HG03039 (cell line): Measurements from ENCODE around the gene STUM.

ENCODE experiments used
- ATAC-seq: cut with Tn5 transposase; IDR thresholded peaks from one replicate; pipeline ENCODE4 v1.9.1; 2021; ENCODE audit warnings: mild to moderate bottlenecking, moderate library complexity; ENCODE audit not compliant: unreplicated experiment

The STUM gene

GRCh38 chr1:226558036-226558650 lies 9.6 kb downstream of the STUM start:
- ATAC-seq, result no peak

GRCh38 chr1:226560243-226560642 lies 11.7 kb downstream of the STUM start:
- no peak for ATAC-seq

DNA sequence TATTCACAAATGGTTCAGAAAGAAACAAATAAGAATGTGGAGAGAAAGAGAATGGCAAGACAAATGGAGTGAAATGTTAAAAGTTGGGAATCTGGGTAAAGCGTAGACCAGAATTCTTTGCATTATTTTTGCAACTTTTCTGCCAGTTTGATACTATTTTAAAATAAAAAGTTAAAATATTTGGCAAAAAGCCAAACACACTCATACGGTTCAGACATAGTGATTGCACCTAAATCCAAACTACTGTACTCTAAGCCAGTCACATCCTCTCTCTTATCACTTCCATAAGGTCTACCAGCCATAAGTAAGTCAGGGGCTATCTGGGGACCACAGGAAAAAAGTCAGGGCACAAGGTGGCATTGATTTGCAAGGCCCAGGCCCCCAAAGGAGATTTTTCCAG lies 14.4 kb downstream of the STUM start:
- no peak for ATAC-seq

GRCh38 chr1:226563666-226564065 lies 15.1 kb downstream of the STUM start:
- ATAC-seq, result no peak

GRCh38 chr1:226565476-226565875 lies 16.9 kb downstream of the STUM start:
- ATAC-seq, result no peak

DNA sequence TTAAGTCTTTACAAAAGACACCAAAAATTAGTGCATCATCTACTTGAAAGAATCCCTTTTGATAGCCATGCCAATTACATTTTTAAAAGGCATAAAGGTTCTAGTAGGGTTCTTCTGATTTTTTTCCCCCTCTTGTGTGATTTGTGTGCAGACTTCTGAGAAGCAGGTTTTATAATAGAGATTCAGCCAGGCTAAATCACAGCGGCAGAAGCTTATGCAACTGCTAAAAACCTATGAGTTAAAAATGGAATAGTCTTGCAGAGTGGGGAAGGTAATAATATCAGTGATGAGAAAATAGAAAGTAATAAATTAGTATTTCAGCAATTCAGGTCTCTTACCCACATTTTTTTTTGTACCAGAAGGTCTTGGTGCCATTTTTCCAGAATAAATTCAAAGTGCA lies 17.7 kb downstream of the STUM start:
- no peak for ATAC-seq

GRCh38 chr1:226566760-226567159 lies 18.2 kb downstream of the STUM start:
- no peak for ATAC-seq

- ATAC-seq, result no peak
Observed at GRCh38 chr1:226568077-226568831, 19.7 kb downstream of the STUM start.

DNA sequence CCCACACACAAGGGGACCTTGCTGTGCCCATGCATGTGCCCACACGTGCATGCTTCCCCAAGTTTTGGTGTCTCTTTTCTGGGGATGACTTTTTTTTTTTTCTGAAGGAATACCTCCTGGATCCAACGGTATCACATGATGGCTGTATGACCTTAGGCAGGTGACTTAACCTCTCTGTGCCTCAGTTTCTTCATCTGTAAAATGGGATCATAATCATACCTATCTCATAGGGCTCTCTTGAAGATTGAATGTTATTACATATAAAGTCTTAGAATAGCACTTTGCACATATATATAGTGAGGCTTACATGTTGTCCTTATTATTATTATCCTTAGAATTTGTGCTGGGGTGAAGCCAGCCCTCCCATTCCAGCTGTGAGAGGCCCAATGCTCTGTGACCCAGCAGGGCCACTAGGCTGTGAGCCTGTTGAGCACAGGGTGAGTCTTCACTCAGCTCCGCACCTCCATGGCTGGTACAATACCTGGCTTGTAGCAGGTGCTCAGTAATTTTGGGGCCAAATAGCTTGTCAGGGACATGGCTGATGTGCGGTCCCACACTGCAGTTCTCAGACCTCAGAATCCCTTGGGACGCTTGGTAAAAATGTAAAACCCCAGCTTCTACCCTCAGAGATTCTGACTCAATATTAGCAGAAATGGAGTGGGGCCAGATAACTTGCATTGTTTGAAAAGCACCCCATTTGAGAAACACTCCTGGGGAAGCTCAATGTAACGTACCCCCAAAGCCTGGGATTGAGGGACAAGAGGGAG lies 20.6 kb downstream of the STUM start:
- no peak for ATAC-seq

GRCh38 chr1:226569879-226570547 lies 21.4 kb downstream of the STUM start:
- ATAC-seq, result no peak

- ATAC-seq, result no peak
Observed at GRCh38 chr1:226571893-226572292, 23.3 kb downstream of the STUM start.

- no peak for ATAC-seq
Observed at GRCh38 chr1:226572325-226572726, 23.8 kb downstream of the STUM start.

DNA sequence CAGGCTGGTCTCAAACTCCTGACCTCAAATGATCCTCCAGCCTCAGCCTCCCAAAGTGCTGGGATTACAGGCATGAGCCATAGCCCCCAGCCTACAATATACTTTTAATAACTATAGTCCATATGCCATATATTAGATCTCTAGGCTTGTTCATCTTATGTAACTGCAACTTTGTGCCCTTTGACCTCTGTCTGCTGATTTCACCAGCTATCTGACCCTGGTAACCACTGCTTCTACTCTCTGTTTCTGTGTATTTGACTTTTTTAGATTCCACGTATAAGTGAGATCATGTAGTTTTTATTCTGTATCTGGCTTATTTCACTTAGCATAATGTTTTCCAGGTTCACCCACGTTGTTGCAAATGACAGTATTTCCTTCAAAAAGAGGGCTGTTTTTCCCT lies 25.5 kb downstream of the STUM start:
- ATAC-seq, result no peak

- no peak for ATAC-seq
Observed at GRCh38 chr1:226574591-226575435, 26.2 kb downstream of the STUM start.

DNA sequence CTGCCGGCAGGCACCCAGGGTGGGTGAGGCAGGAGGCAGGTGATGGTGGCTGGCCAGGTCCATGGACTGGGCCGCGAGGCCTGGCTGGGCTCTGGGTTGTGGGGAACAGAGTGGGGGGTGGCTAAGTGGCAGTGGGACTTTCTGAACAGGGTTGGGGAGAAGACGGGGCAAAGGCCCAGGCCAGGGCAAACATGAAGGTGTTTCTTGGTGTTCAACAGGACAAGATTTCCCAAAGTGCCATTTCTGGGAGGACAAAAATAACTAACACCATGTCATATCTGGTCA lies 26.8 kb downstream of the STUM start:
- ATAC-seq, result no peak

DNA sequence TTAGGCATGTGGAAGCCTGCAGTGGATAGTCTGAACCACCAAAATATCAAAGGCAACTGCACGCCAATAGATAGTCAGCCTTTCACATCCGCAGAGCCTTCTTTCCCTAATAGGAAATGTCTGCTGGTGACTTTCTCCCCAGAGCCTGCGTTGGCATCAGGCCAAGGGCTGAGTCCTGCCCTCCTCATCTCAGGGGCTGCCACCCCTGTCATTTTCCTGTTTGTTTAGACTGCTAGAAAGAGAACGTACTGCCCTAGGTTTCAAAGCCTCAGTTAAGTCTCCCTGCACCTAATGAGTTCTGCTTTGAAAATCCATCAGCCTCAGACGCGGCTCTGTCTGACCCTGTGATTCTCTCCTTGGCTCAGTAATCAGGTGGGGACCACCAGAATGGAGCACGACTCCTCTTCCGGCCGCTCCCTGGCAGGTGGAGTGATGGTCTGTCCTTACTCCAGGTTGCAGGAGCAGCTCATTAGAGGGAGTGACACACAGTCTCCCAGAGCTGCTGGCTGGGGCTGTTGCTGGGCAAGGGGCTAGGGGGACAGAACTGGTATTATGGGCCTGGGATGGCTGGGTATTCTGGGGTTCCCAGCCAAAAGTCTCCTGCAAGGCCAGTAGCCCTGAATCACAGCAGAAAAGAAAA lies 27.3 kb downstream of the STUM start:
- ATAC-seq, result no peak

DNA sequence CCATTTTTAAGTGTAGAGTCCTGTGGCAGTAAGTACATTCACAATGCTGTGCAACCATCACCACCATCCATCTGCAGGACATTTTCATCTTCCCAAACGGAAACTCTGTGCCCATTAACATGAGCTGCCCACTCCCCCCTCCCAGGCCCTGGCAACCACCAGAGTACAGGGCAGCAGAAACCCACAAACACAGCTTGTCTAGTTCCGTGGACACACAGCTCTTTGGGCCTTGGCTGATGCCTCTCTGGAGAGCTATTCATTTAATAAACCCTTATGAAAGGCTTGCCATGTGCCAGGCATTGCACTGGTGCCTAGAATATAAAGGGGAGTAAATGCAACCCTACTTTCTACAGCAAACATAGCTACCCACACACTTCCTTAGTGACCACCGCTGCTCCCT lies 28.0 kb downstream of the STUM start:
- no peak for ATAC-seq

GRCh38 chr1:226577401-226578180 lies 29.0 kb downstream of the STUM start:
- no peak for ATAC-seq

DNA sequence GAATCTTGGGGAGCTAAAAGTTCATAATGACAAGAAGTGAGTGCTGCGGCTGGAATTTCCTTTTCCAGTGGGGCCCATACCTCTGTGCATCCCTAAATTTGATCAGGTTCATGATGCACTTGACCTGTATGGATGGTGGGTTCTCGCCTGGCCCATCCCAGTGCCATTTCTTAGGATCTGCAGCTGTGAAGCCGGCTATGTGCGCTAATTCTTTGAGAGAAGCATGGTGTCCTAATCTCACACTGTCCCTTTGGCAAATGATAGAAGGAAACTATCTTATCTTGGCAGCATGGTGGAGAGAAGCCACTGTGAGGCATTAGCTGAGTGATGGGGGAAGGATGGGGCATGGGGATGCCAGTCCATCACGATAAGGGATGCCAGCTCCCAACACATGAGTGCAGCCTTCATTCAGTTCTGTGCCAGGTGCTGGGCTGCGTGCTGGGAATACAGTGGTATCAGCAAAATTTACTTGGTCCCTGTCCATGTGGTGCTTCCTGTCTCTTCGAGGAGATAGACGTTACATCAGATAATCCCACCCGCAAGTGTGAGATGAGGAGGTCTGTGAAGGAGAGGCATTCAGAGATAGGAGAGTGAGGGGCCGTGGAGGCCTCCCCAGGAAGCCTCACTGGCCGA lies 30.5 kb downstream of the STUM start:
- no peak for ATAC-seq
